ENCODE measurements around the gene ZNF577. TPM values are rescaled to one million over a fixed set of nuclear protein-coding genes. Genes with fewer than 3 reads are reported as not detected.

ZNF577 gene
- total and polyA plus RNA-seq, 2 experiments from 2014 or later, result 7.4 to 16.3 TPM

- H3K27me3 ChIP-seq, result no peaks in the 10 kb centered on the region
- H3K4me3 ChIP-seq, result no peak overlapping the region
- H2AFZ ChIP-seq, result peak overlapping the region; percentile 81
- peaks cover 20% of the 10 kb centered on the region for H3K9me3 ChIP-seq (ENCODE audit: low read depth)
- no peaks in the 10 kb centered on the region for H3K36me3 ChIP-seq (replicated peaks; ENCODE audit: insufficient read depth, low read depth)
- H3K4me1 ChIP-seq (ENCODE audit: insufficient read depth), result peaks cover 5% of the 10 kb centered on the region
- peaks cover 42% of the 10 kb centered on the region for H3K79me2 ChIP-seq
- H3K27ac ChIP-seq, result peak overlapping the region; percentile 94
- 34% methylated on average over 3 of the region's 3 CpGs for WGBS (ENCODE audit: low lambda C conversion rate, missing lambda C conversion rate)
- no peak for DNase-seq (ENCODE audit: low spot score)
- TF ChIP-seq, protein P1, sequence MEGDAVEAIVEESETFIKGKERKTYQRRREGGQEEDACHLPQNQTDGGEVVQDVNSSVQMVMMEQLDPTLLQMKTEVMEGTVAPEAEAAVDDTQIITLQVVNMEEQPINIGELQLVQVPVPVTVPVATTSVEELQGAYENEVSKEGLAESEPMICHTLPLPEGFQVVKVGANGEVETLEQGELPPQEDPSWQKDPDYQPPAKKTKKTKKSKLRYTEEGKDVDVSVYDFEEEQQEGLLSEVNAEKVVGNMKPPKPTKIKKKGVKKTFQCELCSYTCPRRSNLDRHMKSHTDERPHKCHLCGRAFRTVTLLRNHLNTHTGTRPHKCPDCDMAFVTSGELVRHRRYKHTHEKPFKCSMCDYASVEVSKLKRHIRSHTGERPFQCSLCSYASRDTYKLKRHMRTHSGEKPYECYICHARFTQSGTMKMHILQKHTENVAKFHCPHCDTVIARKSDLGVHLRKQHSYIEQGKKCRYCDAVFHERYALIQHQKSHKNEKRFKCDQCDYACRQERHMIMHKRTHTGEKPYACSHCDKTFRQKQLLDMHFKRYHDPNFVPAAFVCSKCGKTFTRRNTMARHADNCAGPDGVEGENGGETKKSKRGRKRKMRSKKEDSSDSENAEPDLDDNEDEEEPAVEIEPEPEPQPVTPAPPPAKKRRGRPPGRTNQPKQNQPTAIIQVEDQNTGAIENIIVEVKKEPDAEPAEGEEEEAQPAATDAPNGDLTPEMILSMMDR (IDR thresholded peaks at IDR 0.05; ENCODE audit: poor library complexity), result no peak
- TF ChIP-seq EZH2phosphoT487 (IDR thresholded peaks at IDR 0.05; ENCODE audit: low read depth, severe bottlenecking, unreplicated experiment) (no peak), EZH2 (IDR thresholded peaks at IDR 0.05; ENCODE audit: borderline replicate concordance) (no peak)
- H4K20me1 ChIP-seq (ENCODE audit: insufficient read depth, poor library complexity, severe bottlenecking), result no peaks in the 10 kb centered on the region
- peak overlapping the region; percentile 42 for H3K4me2 ChIP-seq
- H3K9me2 ChIP-seq (replicated peaks; ENCODE audit: insufficient read depth), result no peaks in the 10 kb centered on the region
These were observed 17.5 kb upstream of the ZNF577 start for GRCh38 chr19:51905206-51905605.

DNA sequence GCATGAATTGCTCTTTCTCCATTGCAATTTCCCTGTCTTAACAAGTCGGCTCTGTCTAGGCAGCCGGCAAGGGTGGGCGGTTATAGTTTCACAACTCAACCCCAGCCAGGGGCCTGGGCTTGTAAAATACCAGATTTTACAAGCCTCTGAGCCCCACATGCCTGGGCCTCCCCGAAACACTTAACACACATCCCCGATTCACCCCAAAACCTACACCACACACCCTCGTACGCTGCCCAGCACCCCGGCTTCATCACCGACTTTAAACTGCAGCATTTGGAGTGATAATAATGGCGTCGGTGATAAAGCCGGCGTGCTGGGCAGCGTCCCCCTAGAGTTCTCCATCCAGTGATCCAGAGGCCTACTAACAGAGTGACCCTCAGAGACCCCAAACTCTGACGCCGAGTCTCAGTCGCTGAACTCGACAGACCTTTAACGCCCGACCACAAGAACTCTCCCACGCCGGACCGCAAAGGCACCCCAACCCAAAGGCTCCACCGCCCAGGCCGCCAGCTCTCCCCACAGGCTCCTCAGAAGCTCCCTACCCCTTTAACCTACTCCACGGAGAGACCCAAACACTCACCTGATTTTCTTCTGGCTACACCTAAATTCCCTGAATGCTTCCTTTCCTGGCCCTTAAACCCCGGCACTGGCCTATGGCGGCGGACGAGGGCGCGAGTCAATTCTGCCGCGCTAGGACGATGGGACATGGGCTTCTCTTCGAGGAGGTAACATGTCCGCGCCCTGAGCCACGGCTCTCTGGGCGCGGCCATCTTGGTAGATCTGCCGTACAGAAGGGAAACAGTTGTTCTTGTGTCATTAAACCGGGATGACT, 16.8 kb upstream of the ZNF577 start, which contains the start of gene ZNF649:
Gene ZNF649, minus strand, starts transcription at position 687 of the 835 bp plus-strand sequence. CDS start 4,910 bp downstream, outside the sequence.
- H3K36me3 ChIP-seq (replicated peaks; ENCODE audit: insufficient read depth, low read depth), result peaks cover 6% of the 10 kb centered on the region
- no peaks in the 10 kb centered on the region for H3K27me3 ChIP-seq
- peaks cover 27% of the 10 kb centered on the region for H3K9me3 ChIP-seq (ENCODE audit: low read depth)
- peak within 1 kb of the TSS; percentile 94 for H2AFZ ChIP-seq
- peaks cover 48% of the 10 kb centered on the region for H3K79me2 ChIP-seq
- peaks cover 5% of the 10 kb centered on the region for H3K4me1 ChIP-seq (ENCODE audit: insufficient read depth)
- peak within 1 kb of the TSS; percentile 95 for H3K4me3 ChIP-seq
- peak within 1 kb of the TSS; percentile 78 for H3K4me2 ChIP-seq
- no peaks in the 10 kb centered on the region for H3K9me2 ChIP-seq (replicated peaks; ENCODE audit: insufficient read depth)
- H4K20me1 ChIP-seq (ENCODE audit: insufficient read depth, poor library complexity, severe bottlenecking), result no peaks in the 10 kb centered on the region
- peak within 1 kb of the TSS; percentile 94 for H3K27ac ChIP-seq
- 2% methylated on average over 43 of the region's 43 CpGs for WGBS (ENCODE audit: low lambda C conversion rate, missing lambda C conversion rate)
- DNase-seq (ENCODE audit: low spot score), result peak; percentile 93
- TF ChIP-seq, protein P1 (IDR thresholded peaks at IDR 0.05; ENCODE audit: poor library complexity), result no peak
- TF ChIP-seq EZH2 (IDR thresholded peaks at IDR 0.05; ENCODE audit: borderline replicate concordance) (no peak), EZH2phosphoT487 (IDR thresholded peaks at IDR 0.05; ENCODE audit: low read depth, severe bottlenecking, unreplicated experiment) (no peak)

DNA sequence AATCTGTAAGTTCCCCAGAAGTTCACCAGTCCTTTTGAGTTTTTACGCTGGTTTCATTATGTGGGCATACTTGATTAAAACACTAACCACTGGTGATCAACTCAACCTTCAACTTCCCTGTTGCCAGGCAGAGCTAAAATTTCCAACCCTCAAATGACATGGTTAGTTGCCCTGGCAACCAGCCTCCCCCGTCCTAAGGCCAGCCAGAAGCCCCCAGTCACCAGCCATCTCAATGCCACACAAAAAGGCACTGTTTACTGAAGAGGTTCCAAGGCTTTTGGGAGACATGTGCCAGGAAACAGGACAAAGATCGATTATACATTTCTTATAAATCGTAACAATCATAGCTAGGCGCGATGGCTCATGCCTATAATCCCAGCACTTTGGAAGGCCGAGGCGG, 15.4 kb upstream of the ZNF577 start:
- peaks cover 16% of the 10 kb centered on the region for H3K36me3 ChIP-seq (replicated peaks; ENCODE audit: insufficient read depth, low read depth)
- peak overlapping the region; percentile 94 for H3K27ac ChIP-seq
- H3K27me3 ChIP-seq, result no peaks in the 10 kb centered on the region
- H3K9me3 ChIP-seq (ENCODE audit: low read depth), result peaks cover 39% of the 10 kb centered on the region
- H3K4me2 ChIP-seq, result peak overlapping the region; percentile 78
- peak overlapping the region; percentile 95 for H3K4me3 ChIP-seq
- H3K79me2 ChIP-seq, result peaks cover 59% of the 10 kb centered on the region
- no peaks in the 10 kb centered on the region for H3K9me2 ChIP-seq (replicated peaks; ENCODE audit: insufficient read depth)
- TF ChIP-seq, protein P1 (IDR thresholded peaks at IDR 0.05; ENCODE audit: poor library complexity), result no peak
- TF ChIP-seq EZH2phosphoT487 (IDR thresholded peaks at IDR 0.05; ENCODE audit: low read depth, severe bottlenecking, unreplicated experiment) (no peak), EZH2 (IDR thresholded peaks at IDR 0.05; ENCODE audit: borderline replicate concordance) (no peak)
- H4K20me1 ChIP-seq (ENCODE audit: insufficient read depth, poor library complexity, severe bottlenecking), result no peaks in the 10 kb centered on the region
- WGBS (ENCODE audit: low lambda C conversion rate, missing lambda C conversion rate), result 83% methylated on average over 8 of the region's 8 CpGs
- H3K4me1 ChIP-seq (ENCODE audit: insufficient read depth), result peaks cover 5% of the 10 kb centered on the region
- H2AFZ ChIP-seq, result no peak overlapping the region
- DNase-seq (ENCODE audit: low spot score), result no peak
